Stimulated activated naive CD8-positive, alpha-beta T cell treated with anti-CD3 and anti-CD28 coated beads, Interleukin-15, Interleukin-2, amounts not matched to agents 100 ng/mL and 50 ng/mL, for 24 hours (primary cell): ENCODE measurements around the gene LCNL1.

Source experiments
- H3K27ac Mint-ChIP-seq: one replicate; pipeline ENCODE4 v1.8.0; 2021; ENCODE audit warnings: mild to moderate bottlenecking, mixed read lengths
- H3K27me3 Mint-ChIP-seq: one replicate; pipeline ENCODE4 v1.8.0; 2021; ENCODE audit warnings: mixed read lengths
- H3K36me3 Mint-ChIP-seq: one replicate; pipeline ENCODE4 v1.8.0; 2021; ENCODE audit warnings: low read depth, mixed read lengths
- H3K4me1 Mint-ChIP-seq: one replicate; pipeline ENCODE4 v1.8.0; 2021; ENCODE audit warnings: low read depth, mixed read lengths
- H3K4me3 Mint-ChIP-seq: one replicate; pipeline ENCODE4 v1.8.0; 2021; ENCODE audit warnings: mild to moderate bottlenecking, mixed read lengths
- H3K9me3 Mint-ChIP-seq: one replicate; pipeline ENCODE4 v1.8.0; 2021; ENCODE audit warnings: mixed read lengths

The LCNL1 gene

GRCh38 chr9:137012694-137013570 is 30.1 kb downstream of the LCNL1 start:
- no peak overlapping the region for H3K4me3 Mint-ChIP-seq
- no peaks in the 10 kb centered on the region for H3K27me3 Mint-ChIP-seq
- H3K4me1 Mint-ChIP-seq, result no peaks in the 10 kb centered on the region
- H3K9me3 Mint-ChIP-seq, result no peaks in the 10 kb centered on the region
- peaks cover 4% of the 10 kb centered on the region for H3K36me3 Mint-ChIP-seq
- no peak overlapping the region for H3K27ac Mint-ChIP-seq

- Mint-ChIP-seq H3K36me3 (peaks cover 4% of the 10 kb centered on the region), H3K4me1 (no peaks in the 10 kb centered on the region), H3K4me3 (no peak overlapping the region), H3K27me3 (no peaks in the 10 kb centered on the region), H3K27ac (no peak overlapping the region), H3K9me3 (no peaks in the 10 kb centered on the region)
Observed at GRCh38 chr9:137013571-137013940, 30.8 kb downstream of the LCNL1 start.

- Mint-ChIP-seq H3K27me3 (no peaks in the 10 kb centered on the region), H3K9me3 (no peaks in the 10 kb centered on the region), H3K27ac (no peak overlapping the region), H3K36me3 (peaks cover 4% of the 10 kb centered on the region), H3K4me1 (no peaks in the 10 kb centered on the region), H3K4me3 (no peak overlapping the region)
Observed at GRCh38 chr9:137014166-137014565, 31.4 kb downstream of the LCNL1 start.

- no peaks in the 10 kb centered on the region for H3K9me3 Mint-ChIP-seq
- no peaks in the 10 kb centered on the region for H3K4me1 Mint-ChIP-seq
- H3K36me3 Mint-ChIP-seq, result peaks cover 4% of the 10 kb centered on the region
- H3K4me3 Mint-ChIP-seq, result no peak overlapping the region
- H3K27ac Mint-ChIP-seq, result no peak overlapping the region
- no peaks in the 10 kb centered on the region for H3K27me3 Mint-ChIP-seq
Observed at GRCh38 chr9:137014776-137015539, 32.2 kb downstream of the LCNL1 start.

GRCh38 chr9:137015540-137015930 is 32.7 kb downstream of the LCNL1 start:
- Mint-ChIP-seq H3K36me3 (peaks cover 4% of the 10 kb centered on the region), H3K27ac (no peak overlapping the region), H3K4me1 (no peaks in the 10 kb centered on the region), H3K27me3 (no peaks in the 10 kb centered on the region), H3K4me3 (no peak overlapping the region), H3K9me3 (no peaks in the 10 kb centered on the region)

GRCh38 chr9:137015976-137016375 is 33.2 kb downstream of the LCNL1 start:
- no peak overlapping the region for H3K27ac Mint-ChIP-seq
- H3K27me3 Mint-ChIP-seq, result no peaks in the 10 kb centered on the region
- H3K9me3 Mint-ChIP-seq, result no peaks in the 10 kb centered on the region
- H3K4me3 Mint-ChIP-seq, result no peak overlapping the region
- peaks cover 4% of the 10 kb centered on the region for H3K36me3 Mint-ChIP-seq
- no peaks in the 10 kb centered on the region for H3K4me1 Mint-ChIP-seq

- Mint-ChIP-seq H3K27me3 (no peaks in the 10 kb centered on the region), H3K27ac (no peak overlapping the region)
Observed at GRCh38 chr9:137016436-137016835, 33.6 kb downstream of the LCNL1 start.

GRCh38 chr9:137017071-137017470 is 34.3 kb downstream of the LCNL1 start:
- Mint-ChIP-seq H3K27ac (no peak overlapping the region), H3K9me3 (no peaks in the 10 kb centered on the region), H3K36me3 (peaks cover 4% of the 10 kb centered on the region), H3K27me3 (no peaks in the 10 kb centered on the region), H3K4me1 (no peaks in the 10 kb centered on the region), H3K4me3 (no peak overlapping the region)

More at GRCh38 chr9:137016436-137016835, 33.6 kb downstream of the LCNL1 start:
- H3K36me3 Mint-ChIP-seq, result peaks cover 4% of the 10 kb centered on the region
- H3K4me3 Mint-ChIP-seq, result no peak overlapping the region
- H3K4me1 Mint-ChIP-seq, result no peaks in the 10 kb centered on the region
- H3K9me3 Mint-ChIP-seq, result no peaks in the 10 kb centered on the region

- Mint-ChIP-seq H3K27ac (no peak overlapping the region), H3K4me1 (no peaks in the 10 kb centered on the region), H3K36me3 (peaks cover 4% of the 10 kb centered on the region), H3K27me3 (no peaks in the 10 kb centered on the region), H3K9me3 (no peaks in the 10 kb centered on the region), H3K4me3 (no peak overlapping the region)
Observed at GRCh38 chr9:137017791-137018497, 35.2 kb downstream of the LCNL1 start.

GRCh38 chr9:137018761-137019559 is 36.2 kb downstream of the LCNL1 start:
- Mint-ChIP-seq H3K9me3 (no peaks in the 10 kb centered on the region), H3K4me1 (no peaks in the 10 kb centered on the region), H3K4me3 (no peak overlapping the region), H3K27me3 (no peaks in the 10 kb centered on the region), H3K36me3 (peaks cover 4% of the 10 kb centered on the region), H3K27ac (no peak overlapping the region)

GRCh38 chr9:137019891-137020683 is 37.3 kb downstream of the LCNL1 start:
- Mint-ChIP-seq H3K4me1 (no peaks in the 10 kb centered on the region), H3K27me3 (no peaks in the 10 kb centered on the region), H3K4me3 (no peak overlapping the region), H3K27ac (no peak overlapping the region), H3K9me3 (no peaks in the 10 kb centered on the region), H3K36me3 (peaks cover 4% of the 10 kb centered on the region)

GRCh38 chr9:137020771-137021567 is 38.2 kb downstream of the LCNL1 start:
- H3K4me3 Mint-ChIP-seq, result no peak overlapping the region
- no peak overlapping the region for H3K27ac Mint-ChIP-seq
- no peaks in the 10 kb centered on the region for H3K9me3 Mint-ChIP-seq
- H3K36me3 Mint-ChIP-seq, result peaks cover 4% of the 10 kb centered on the region
- no peaks in the 10 kb centered on the region for H3K4me1 Mint-ChIP-seq
- no peaks in the 10 kb centered on the region for H3K27me3 Mint-ChIP-seq

GRCh38 chr9:137021568-137021978 is 38.8 kb downstream of the LCNL1 start:
- H3K4me1 Mint-ChIP-seq, result no peaks in the 10 kb centered on the region
- H3K4me3 Mint-ChIP-seq, result no peak overlapping the region
- peaks cover 4% of the 10 kb centered on the region for H3K36me3 Mint-ChIP-seq
- no peak overlapping the region for H3K27ac Mint-ChIP-seq
- no peaks in the 10 kb centered on the region for H3K27me3 Mint-ChIP-seq
- no peaks in the 10 kb centered on the region for H3K9me3 Mint-ChIP-seq
